OCI-LY3 (cell line): ENCODE results near the gene KRT1.

Experiments used
- EZH2phosphoT487 ChIP-seq: fragments of 200-600 bp; shearing (Covaris generic); IDR thresholded peaks from 2 replicates; pipeline ENCODE4 v1.6.1; 2018; ENCODE audit warnings: antibody characterized with exemption, mixed run types, low read depth
- TF ChIP-seq, protein P1 (sequence below): fragments of 200-600, 300-600 bp; sonication (generic); IDR thresholded peaks from 2 replicates; pipeline ENCODE4 v1.5.1; 2014; ENCODE audit warnings: antibody characterized with exemption, low read length, low read depth

DNA sequence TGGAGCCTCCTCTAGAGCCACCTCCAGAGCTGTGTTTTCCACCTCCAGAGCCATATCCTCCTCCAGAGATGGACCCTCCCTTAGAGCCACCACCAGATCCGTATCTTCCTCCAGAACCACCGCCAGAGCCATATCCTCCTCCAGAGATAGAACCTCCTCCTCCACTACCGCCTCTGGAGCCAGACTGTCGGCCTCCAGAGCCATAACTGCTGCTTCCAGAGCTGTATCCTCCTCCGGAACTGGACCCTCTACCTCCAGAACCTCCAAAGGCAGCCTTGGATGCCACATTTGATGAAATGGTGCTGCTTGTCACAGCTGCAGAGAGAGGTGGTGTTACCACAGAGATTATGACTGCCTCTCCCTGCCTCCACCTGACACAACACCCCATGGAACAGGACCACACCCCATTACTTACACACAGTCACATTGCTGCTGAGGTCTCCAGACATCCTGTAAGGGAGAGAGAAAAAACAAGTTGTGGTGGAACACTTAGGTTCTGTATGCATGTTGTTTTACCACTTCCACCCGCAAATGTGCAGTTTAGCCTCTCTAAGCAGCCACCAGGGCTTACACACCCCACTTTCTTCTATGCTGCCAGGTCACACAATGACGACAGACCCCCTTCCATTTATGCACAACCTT is 35.0 kb downstream of the KRT1 start:
- TF ChIP-seq, protein P1, sequence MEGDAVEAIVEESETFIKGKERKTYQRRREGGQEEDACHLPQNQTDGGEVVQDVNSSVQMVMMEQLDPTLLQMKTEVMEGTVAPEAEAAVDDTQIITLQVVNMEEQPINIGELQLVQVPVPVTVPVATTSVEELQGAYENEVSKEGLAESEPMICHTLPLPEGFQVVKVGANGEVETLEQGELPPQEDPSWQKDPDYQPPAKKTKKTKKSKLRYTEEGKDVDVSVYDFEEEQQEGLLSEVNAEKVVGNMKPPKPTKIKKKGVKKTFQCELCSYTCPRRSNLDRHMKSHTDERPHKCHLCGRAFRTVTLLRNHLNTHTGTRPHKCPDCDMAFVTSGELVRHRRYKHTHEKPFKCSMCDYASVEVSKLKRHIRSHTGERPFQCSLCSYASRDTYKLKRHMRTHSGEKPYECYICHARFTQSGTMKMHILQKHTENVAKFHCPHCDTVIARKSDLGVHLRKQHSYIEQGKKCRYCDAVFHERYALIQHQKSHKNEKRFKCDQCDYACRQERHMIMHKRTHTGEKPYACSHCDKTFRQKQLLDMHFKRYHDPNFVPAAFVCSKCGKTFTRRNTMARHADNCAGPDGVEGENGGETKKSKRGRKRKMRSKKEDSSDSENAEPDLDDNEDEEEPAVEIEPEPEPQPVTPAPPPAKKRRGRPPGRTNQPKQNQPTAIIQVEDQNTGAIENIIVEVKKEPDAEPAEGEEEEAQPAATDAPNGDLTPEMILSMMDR, result no peak
- TF ChIP-seq EZH2phosphoT487, result no peak
